Activated CD4-positive, alpha-beta T cell treated with anti-CD3 and anti-CD28 coated beads, Interleukin-2, amount 10 ng/mL, durations not matched to agents 7 days and 5 days (primary cell): ENCODE measurements around the gene MYBPH. TPM values are rescaled to one million over a fixed set of nuclear protein-coding genes. Genes with fewer than 3 reads are reported as not detected.

Experiments
- CTCF ChIA-PET: fragments of 350-600 bp; sonication (Branson Sonifier 250); formaldehyde crosslinking; loops from one replicate; lab custom pipeline; 2021; ENCODE audit warnings: antibody characterized with exemption; lab: Charles Lee
- POLR2A ChIA-PET: fragments of 350-600 bp; sonication (Branson Sonifier 250); formaldehyde crosslinking; loops from one replicate; lab custom pipeline; 2021; ENCODE audit warnings: antibody characterized with exemption; lab: Charles Lee
- DNase-seq: peaks from one replicate; pipeline ENCODE4 v3.0.0-alpha.2; 2020
- H3K27ac Mint-ChIP-seq: one replicate; pipeline ENCODE4 v1.8.0; 2021; ENCODE audit warnings: mild to moderate bottlenecking, moderate library complexity, mixed read lengths
- H3K27me3 Mint-ChIP-seq: one replicate; pipeline ENCODE4 v1.8.0; 2021; ENCODE audit warnings: mixed read lengths
- H3K36me3 Mint-ChIP-seq: one replicate; pipeline ENCODE4 v1.8.0; 2021; ENCODE audit warnings: low read depth, mixed read lengths
- H3K4me1 Mint-ChIP-seq: one replicate; pipeline ENCODE4 v1.8.0; 2021; ENCODE audit warnings: mixed read lengths
- H3K4me3 Mint-ChIP-seq: one replicate; pipeline ENCODE4 v1.8.0; 2021; ENCODE audit warnings: mild to moderate bottlenecking, moderate library complexity, mixed read lengths
- H3K9me3 Mint-ChIP-seq: one replicate; pipeline ENCODE4 v1.8.0; 2021; ENCODE audit warnings: mixed read lengths
- total RNA-seq, 2 experiments: library from RNA; stranded (reverse); gene quantifications; one replicate each; pipeline ENCODE4 v1.2.3, GENCODE V29; 2021

Gene MYBPH
- total RNA-seq, 2 experiments from 2014 or later = not detected

GRCh38 chr1:203210988-203211387 is 35.4 kb upstream of the MYBPH start:
- no peak for DNase-seq
- H3K9me3 Mint-ChIP-seq = no peaks in the 10 kb centered on the region
- no peaks in the 10 kb centered on the region for H3K36me3 Mint-ChIP-seq
- H3K4me1 Mint-ChIP-seq = no peaks in the 10 kb centered on the region
- no peak overlapping the region for H3K4me3 Mint-ChIP-seq
- peaks cover 15% of the 10 kb centered on the region for H3K27me3 Mint-ChIP-seq
- H3K27ac Mint-ChIP-seq = no peak overlapping the region
- ChIA-PET CTCF (no interaction called here), POLR2A (no interaction called here)

- Mint-ChIP-seq H3K27ac (no peak overlapping the region), H3K9me3 (no peaks in the 10 kb centered on the region), H3K27me3 (peaks cover 15% of the 10 kb centered on the region), H3K36me3 (no peaks in the 10 kb centered on the region), H3K4me1 (no peaks in the 10 kb centered on the region), H3K4me3 (no peak overlapping the region)
- POLR2A ChIA-PET = no interaction called here
- no peak for DNase-seq
- CTCF ChIA-PET = interaction anchor here (0.6 kb wide), 1 partner anchor 137 kb away, joined by 3 read pairs; no protein-coding TSS in a partner anchor
Measured at GRCh38 chr1:203210350-203210749, 34.7 kb upstream of the MYBPH start.

- Mint-ChIP-seq H3K27ac (no peak overlapping the region), H3K4me1 (no peaks in the 10 kb centered on the region), H3K36me3 (no peaks in the 10 kb centered on the region), H3K4me3 (no peak overlapping the region), H3K9me3 (no peaks in the 10 kb centered on the region), H3K27me3 (peaks cover 16% of the 10 kb centered on the region)
- ChIA-PET CTCF (interaction anchor here (0.6 kb wide), 1 partner anchor 10 kb away, joined by 6 read pairs; no protein-coding TSS in a partner anchor), POLR2A (no interaction called here)
- no peak for DNase-seq
Measured at GRCh38 chr1:203208181-203208580, 32.6 kb upstream of the MYBPH start.

- CTCF ChIA-PET = interaction anchor here (1.5 kb wide), 1 partner anchor 8 kb away, joined by 8 read pairs; no protein-coding TSS in a partner anchor
- no peak for DNase-seq
- Mint-ChIP-seq H3K9me3 (no peaks in the 10 kb centered on the region), H3K4me1 (no peaks in the 10 kb centered on the region), H3K36me3 (no peaks in the 10 kb centered on the region), H3K27me3 (peaks cover 16% of the 10 kb centered on the region), H3K4me3 (no peak overlapping the region), H3K27ac (no peak overlapping the region)
- POLR2A ChIA-PET = no interaction called here
Measured at GRCh38 chr1:203207751-203208150, 32.1 kb upstream of the MYBPH start.

GRCh38 chr1:203206129-203206687 is 30.6 kb upstream of the MYBPH start:
- DNase-seq = no peak
- Mint-ChIP-seq H3K27ac (no peak overlapping the region), H3K4me1 (no peaks in the 10 kb centered on the region), H3K27me3 (peaks cover 19% of the 10 kb centered on the region), H3K9me3 (no peaks in the 10 kb centered on the region), H3K36me3 (no peaks in the 10 kb centered on the region), H3K4me3 (no peak overlapping the region)
- ChIA-PET POLR2A (no interaction called here), CTCF (interaction anchor here (0.5 to 1.5 kb wide), 5 partner anchors 10 to 715 kb away, joined by 3 to 8 read pairs (median 3); no protein-coding TSS in a partner anchor)

- no peaks in the 10 kb centered on the region for H3K36me3 Mint-ChIP-seq
- ChIA-PET CTCF (no interaction called here), POLR2A (no interaction called here)
- H3K4me3 Mint-ChIP-seq = no peak overlapping the region
- no peak for DNase-seq
- peaks cover 19% of the 10 kb centered on the region for H3K27me3 Mint-ChIP-seq
- no peak overlapping the region for H3K27ac Mint-ChIP-seq
- H3K4me1 Mint-ChIP-seq = no peaks in the 10 kb centered on the region
- H3K9me3 Mint-ChIP-seq = no peaks in the 10 kb centered on the region
Measured at GRCh38 chr1:203204756-203205155, 29.1 kb upstream of the MYBPH start.

GRCh38 chr1:203202431-203203245 is 27.0 kb upstream of the MYBPH start:
- H3K4me1 Mint-ChIP-seq = no peaks in the 10 kb centered on the region
- H3K36me3 Mint-ChIP-seq = no peaks in the 10 kb centered on the region
- H3K27ac Mint-ChIP-seq = no peak overlapping the region
- H3K4me3 Mint-ChIP-seq = no peak overlapping the region
- DNase-seq = no peak
- peaks cover 19% of the 10 kb centered on the region for H3K27me3 Mint-ChIP-seq
- POLR2A ChIA-PET = no interaction called here
- CTCF ChIA-PET = no interaction called here
- H3K9me3 Mint-ChIP-seq = no peaks in the 10 kb centered on the region

- ChIA-PET CTCF (no interaction called here), POLR2A (no interaction called here)
- H3K4me1 Mint-ChIP-seq = no peaks in the 10 kb centered on the region
- no peak overlapping the region for H3K4me3 Mint-ChIP-seq
- H3K27ac Mint-ChIP-seq = no peak overlapping the region
- DNase-seq = no peak
- H3K27me3 Mint-ChIP-seq = peaks cover 20% of the 10 kb centered on the region
- H3K36me3 Mint-ChIP-seq = no peaks in the 10 kb centered on the region
- H3K9me3 Mint-ChIP-seq = no peaks in the 10 kb centered on the region
Measured at GRCh38 chr1:203201516-203202205, 26.0 kb upstream of the MYBPH start.

GRCh38 chr1:203200916-203201315 is 25.3 kb upstream of the MYBPH start:
- ChIA-PET CTCF (interaction anchor here (0.8 to 1.3 kb wide), 2 partner anchors 68 to 103 kb away, joined by 3 read pairs; no protein-coding TSS in a partner anchor), POLR2A (no interaction called here)
- Mint-ChIP-seq H3K4me3 (no peak overlapping the region), H3K4me1 (no peaks in the 10 kb centered on the region), H3K27me3 (peaks cover 20% of the 10 kb centered on the region), H3K27ac (no peak overlapping the region), H3K9me3 (no peaks in the 10 kb centered on the region), H3K36me3 (no peaks in the 10 kb centered on the region)
- no peak for DNase-seq

GRCh38 chr1:203199816-203200571 is 24.4 kb upstream of the MYBPH start:
- H3K4me1 Mint-ChIP-seq = no peaks in the 10 kb centered on the region
- ChIA-PET POLR2A (no interaction called here), CTCF (interaction anchor here (0.5 to 1.3 kb wide), 5 partner anchors 17 to 721 kb away, joined by 3 to 4 read pairs (median 3); no protein-coding TSS in a partner anchor)
- H3K4me3 Mint-ChIP-seq = no peak overlapping the region
- no peak for DNase-seq
- H3K9me3 Mint-ChIP-seq = no peaks in the 10 kb centered on the region
- peaks cover 20% of the 10 kb centered on the region for H3K27me3 Mint-ChIP-seq
- H3K27ac Mint-ChIP-seq = no peak overlapping the region
- H3K36me3 Mint-ChIP-seq = no peaks in the 10 kb centered on the region

GRCh38 chr1:203199481-203199815 is 23.8 kb upstream of the MYBPH start:
- Mint-ChIP-seq H3K4me3 (no peak overlapping the region), H3K27ac (no peak overlapping the region), H3K4me1 (no peaks in the 10 kb centered on the region), H3K36me3 (no peaks in the 10 kb centered on the region), H3K27me3 (peaks cover 20% of the 10 kb centered on the region), H3K9me3 (no peaks in the 10 kb centered on the region)
- DNase-seq = no peak
- ChIA-PET POLR2A (no interaction called here), CTCF (interaction anchor here (0.5 to 1.2 kb wide), 3 partner anchors 17 to 721 kb away, joined by 3 to 4 read pairs (median 3); no protein-coding TSS in a partner anchor)

GRCh38 chr1:203199002-203199401 is 23.4 kb upstream of the MYBPH start:
- POLR2A ChIA-PET = no interaction called here

More at GRCh38 chr1:203199002-203199401, 23.4 kb upstream of the MYBPH start:
- peaks cover 20% of the 10 kb centered on the region for H3K27me3 Mint-ChIP-seq
- H3K4me3 Mint-ChIP-seq = no peak overlapping the region
- H3K9me3 Mint-ChIP-seq = no peaks in the 10 kb centered on the region
- H3K27ac Mint-ChIP-seq = no peak overlapping the region
- CTCF ChIA-PET = interaction anchor here (0.5 to 1.2 kb wide), 3 partner anchors 10 to 603 kb away, joined by 3 to 6 read pairs (median 4); no protein-coding TSS in a partner anchor
- DNase-seq = no peak
- no peaks in the 10 kb centered on the region for H3K36me3 Mint-ChIP-seq
- no peaks in the 10 kb centered on the region for H3K4me1 Mint-ChIP-seq
